A204.1 (cell line): ENCODE results near the gene CNTN5.

Experiments used
- FAIRE-seq: peaks from 2 replicates; lab custom pipeline; 2012; peaks lifted over from hg19 to GRCh38; lab: Jason Lieb, UNC

CNTN5 gene

GRCh38 chr11:99952816-99953215, 932.1 kb downstream of the CNTN5 start:
- no peak for FAIRE-seq

DNA sequence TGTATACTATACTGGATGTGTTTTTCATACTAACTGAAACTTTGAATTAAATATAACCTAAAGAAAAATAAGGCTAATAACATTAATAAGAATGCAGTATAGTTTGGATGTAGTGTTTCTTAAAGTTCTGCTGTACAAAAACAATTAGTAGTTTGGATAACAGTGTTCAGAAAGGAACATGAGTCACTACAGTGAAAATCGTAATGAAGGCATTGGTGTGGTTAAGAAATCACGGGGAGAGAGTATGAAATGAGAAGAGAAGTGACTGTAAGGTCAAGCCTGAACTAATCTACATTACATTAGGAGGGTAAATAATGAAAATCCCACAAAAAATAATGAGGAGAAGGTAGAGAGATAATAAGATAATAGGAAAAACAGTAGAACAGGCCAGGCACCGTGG, 939.8 kb downstream of the CNTN5 start:
- FAIRE-seq = no peak

GRCh38 chr11:99968336-99968735, 947.6 kb downstream of the CNTN5 start:
- FAIRE-seq = no peak

- no peak for FAIRE-seq
Observed at GRCh38 chr11:99973993-99974392, 953.2 kb downstream of the CNTN5 start.

GRCh38 chr11:99979042-99979441, 958.3 kb downstream of the CNTN5 start:
- no peak for FAIRE-seq

GRCh38 chr11:99987821-99988470, 967.2 kb downstream of the CNTN5 start:
- FAIRE-seq = no peak

GRCh38 chr11:99988471-99988837, 967.7 kb downstream of the CNTN5 start:
- FAIRE-seq = no peak

DNA sequence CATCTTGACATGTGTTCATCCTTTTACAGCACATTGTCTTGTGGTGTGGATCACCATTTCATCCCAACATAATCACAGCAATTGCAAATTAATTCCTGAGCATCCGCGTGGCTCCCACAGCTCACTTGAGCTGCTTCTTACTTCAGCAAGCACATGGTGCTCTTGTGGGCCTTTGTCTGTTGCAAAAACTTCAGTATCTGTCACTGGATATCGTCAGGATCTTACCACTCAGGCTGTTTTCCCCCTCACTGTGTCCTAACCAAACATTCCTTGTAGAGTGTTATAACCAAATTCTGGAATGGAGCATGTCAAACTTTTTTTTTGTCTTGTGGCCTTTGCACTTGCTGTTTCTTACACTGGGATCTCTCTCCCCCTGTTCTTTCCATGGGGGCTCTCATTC, 983.2 kb downstream of the CNTN5 start:
- FAIRE-seq = no peak

DNA sequence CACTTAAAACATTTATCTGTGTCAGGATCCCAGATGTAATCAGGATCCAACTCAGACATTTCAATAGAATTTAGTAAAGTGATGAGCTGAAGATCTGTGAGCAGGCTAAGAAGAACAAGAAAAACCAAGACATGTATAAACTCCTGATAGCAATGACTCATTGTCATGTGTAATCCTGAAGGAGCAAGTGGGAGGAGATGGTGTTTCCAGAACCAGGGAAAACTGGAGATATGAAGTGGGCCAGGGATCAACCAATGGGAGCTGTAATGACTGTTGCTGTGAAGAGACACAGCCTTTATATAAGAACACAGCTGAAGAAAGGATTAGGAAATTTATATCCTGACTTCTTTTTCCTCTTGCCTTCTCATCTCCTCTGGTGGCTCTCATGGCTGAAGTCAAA, 983.8 kb downstream of the CNTN5 start:
- FAIRE-seq = no peak

- FAIRE-seq = no peak
Observed at GRCh38 chr11:100008417-100008816, 987.7 kb downstream of the CNTN5 start.

DNA sequence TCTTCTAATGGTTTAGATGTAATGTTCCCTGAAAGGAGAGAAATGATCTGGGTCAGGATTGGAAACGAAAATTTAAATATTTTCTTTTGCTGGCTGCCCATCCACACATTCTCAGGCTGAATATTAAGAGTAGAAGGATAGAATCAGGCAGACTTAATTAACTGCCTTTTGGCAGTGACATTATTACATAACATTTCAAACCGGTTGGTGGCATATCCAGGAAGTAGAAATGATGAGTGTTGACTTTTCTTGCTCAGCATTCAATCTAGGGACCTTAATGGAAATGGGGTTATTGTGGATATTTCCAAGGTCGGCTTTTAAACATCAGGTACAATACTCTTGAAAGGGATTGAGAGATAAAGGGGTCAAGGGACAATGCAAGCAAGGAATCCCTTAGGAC, 989.0 kb downstream of the CNTN5 start:
- no peak for FAIRE-seq

DNA sequence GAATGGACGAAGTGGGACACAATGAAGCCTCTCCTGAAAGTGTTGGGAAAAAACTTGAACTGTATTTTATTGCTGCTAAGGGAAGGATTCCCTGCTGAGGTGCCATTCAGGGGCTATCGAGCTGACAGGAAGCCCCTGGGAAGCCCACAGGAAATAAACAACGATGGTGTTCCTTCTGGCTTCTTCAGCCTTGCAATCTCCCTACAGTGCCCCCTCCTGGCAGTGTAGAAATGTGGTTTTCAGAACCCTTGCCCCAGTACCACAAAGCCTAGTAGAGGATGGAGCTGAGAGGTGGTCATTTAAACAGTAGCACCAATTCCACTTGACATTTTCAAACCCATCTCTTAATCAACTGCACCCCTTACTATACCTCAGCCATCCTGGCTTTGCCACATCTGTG, 989.6 kb downstream of the CNTN5 start:
- FAIRE-seq = no peak

- FAIRE-seq = no peak
Observed at GRCh38 chr11:100011697-100012096, 990.9 kb downstream of the CNTN5 start.

GRCh38 chr11:100013011-100013410, 992.3 kb downstream of the CNTN5 start:
- no peak for FAIRE-seq

GRCh38 chr11:100031973-100032372, 1011.2 kb downstream of the CNTN5 start:
- FAIRE-seq = no peak

GRCh38 chr11:100061006-100061405, 1040.3 kb downstream of the CNTN5 start:
- no peak for FAIRE-seq

GRCh38 chr11:100066399-100066798, 1045.7 kb downstream of the CNTN5 start:
- no peak for FAIRE-seq

GRCh38 chr11:100068116-100068515, 1047.4 kb downstream of the CNTN5 start:
- FAIRE-seq = no peak

- no peak for FAIRE-seq
Observed at GRCh38 chr11:100072131-100072530, 1051.4 kb downstream of the CNTN5 start.

GRCh38 chr11:100080381-100080780, 1059.6 kb downstream of the CNTN5 start:
- FAIRE-seq = no peak

- no peak for FAIRE-seq
Observed at GRCh38 chr11:100080821-100081220, 1060.1 kb downstream of the CNTN5 start.

DNA sequence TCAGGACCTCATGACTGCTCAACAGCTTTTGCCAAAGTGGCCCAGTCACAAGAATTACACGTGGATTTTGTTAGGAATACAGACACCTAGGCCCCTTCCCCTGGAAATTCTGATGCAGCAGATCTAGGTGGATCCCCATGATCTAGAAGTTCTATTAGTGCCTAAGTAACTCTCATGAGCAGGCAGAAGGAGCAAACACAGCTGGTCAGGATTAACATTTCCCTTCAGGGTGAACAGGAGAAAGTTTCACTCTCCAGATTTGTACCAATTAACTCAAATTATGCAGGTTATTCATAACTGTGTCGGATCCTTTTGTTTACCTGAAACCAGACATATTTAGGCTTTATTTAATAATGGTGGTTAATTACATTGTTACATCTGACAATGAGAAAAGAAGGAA, 1072.9 kb downstream of the CNTN5 start:
- FAIRE-seq = no peak

DNA sequence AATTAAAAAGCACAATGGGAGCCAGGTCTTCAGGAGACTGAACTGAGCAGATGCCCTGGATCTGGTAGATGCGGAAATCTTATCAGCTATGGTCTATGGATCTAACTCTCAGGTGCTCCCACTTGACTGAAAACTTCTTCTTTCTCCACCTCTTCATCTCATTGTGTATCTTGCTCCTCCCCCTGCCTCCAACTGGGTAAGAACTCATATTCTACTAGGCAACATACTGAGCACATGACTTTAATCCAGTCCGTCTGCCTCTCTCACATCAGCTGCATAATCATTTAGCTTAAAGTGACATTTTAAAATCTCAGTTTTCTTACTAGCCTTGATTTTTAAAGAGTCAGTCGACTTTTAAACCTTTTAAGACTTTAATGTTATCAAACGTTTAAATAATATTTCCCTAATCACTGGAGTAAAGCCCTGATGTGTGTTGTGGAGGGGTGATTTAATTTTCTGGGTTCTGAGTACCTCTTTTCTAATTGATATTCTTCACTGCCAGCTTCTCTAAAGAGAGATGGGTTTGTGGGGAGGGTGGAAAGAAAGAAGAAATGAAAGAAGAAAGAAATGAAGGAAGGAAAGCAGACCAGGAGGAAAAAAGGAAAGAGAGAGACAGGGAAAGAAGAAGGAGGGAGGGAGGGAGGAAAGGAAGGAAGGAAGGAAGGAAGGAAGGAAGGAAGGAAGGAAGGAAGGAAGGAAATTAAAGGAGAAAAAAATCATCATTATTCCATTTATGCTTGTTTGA, 1073.5 kb downstream of the CNTN5 start:
- no peak for FAIRE-seq

DNA sequence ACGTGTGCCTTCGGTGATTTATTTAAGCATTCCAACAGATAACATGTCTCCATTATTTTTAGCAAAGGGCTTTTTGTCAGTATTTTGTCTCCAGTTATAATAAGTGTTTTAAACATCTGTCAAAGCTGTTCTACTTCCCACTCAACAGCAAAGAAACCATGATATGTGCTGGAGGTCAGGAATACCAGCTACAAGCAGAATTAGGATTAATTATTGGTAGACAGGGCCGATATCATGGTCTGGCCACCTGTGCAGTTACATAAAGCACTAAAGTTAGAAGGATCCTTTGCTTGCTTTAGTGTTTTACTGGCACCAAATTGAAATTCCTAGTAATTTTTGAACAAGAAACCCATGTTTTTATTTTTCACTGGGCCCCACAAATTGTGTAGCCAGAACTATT, 1075.1 kb downstream of the CNTN5 start:
- no peak for FAIRE-seq
